Fibroblast of lung (primary cell): ENCODE results near the gene CATSPER1. TPM values are rescaled to one million over a fixed set of nuclear protein-coding genes. Genes with fewer than 3 reads are reported as not detected.

Source experiments
- DNase-seq, 2 donors: peaks; one replicate each; pipeline versions ENCODE4 v3.0.0 to v3.0.0-alpha.2; 2010; ENCODE audit warnings: low read depth in 2 of 2
- H2AFZ ChIP-seq: 2 replicates; pipeline ENCODE4 v1.5.1; 2012; ENCODE audit warnings: low read length, control low read depth, inconsistent platforms
- H3K27ac ChIP-seq: 2 replicates; pipeline ENCODE4 v1.5.1; 2011; ENCODE audit warnings: low read length, control low read depth; ENCODE audit not compliant: insufficient read depth
- H3K27me3 ChIP-seq: 2 replicates; pipeline ENCODE4 v1.5.1; 2011; ENCODE audit warnings: mild to moderate bottlenecking, low read length; ENCODE audit not compliant: control insufficient read depth, insufficient read depth
- H3K36me3 ChIP-seq: 2 replicates; pipeline ENCODE4 v1.5.1; 2011; ENCODE audit warnings: low read length; ENCODE audit not compliant: control insufficient read depth, insufficient read depth
- H3K4me1 ChIP-seq: 2 replicates; pipeline ENCODE4 v1.5.1; 2011; ENCODE audit warnings: low read length; ENCODE audit not compliant: control insufficient read depth, insufficient read depth; ENCODE audit errors: extremely low read depth
- H3K4me2 ChIP-seq: 2 replicates; pipeline ENCODE4 v1.5.1; 2011; ENCODE audit warnings: low read length, control low read depth; ENCODE audit not compliant: insufficient read depth; ENCODE audit errors: extremely low read depth
- H3K4me3 ChIP-seq, 4 experiments: fragments of 200-600 bp in 1 of 4; sonication (generic) in 1 of 4; replicated peaks in 1 of 4; 2 replicates each; pipeline ENCODE4 v1.5.1; 2011 to 2016; ENCODE audit warnings: low read length in 4 of 4, low read depth in 3 of 4, mild to moderate bottlenecking in 3 of 4, control low read depth in 2 of 4, inconsistent platforms in 1 of 4, mixed read lengths in 1 of 4; ENCODE audit not compliant: insufficient read depth in 1 of 4; ENCODE audit errors: control extremely low read depth in 1 of 4
- H3K79me2 ChIP-seq: 2 replicates; pipeline ENCODE4 v1.5.1; 2012; ENCODE audit warnings: mild to moderate bottlenecking, low read length, inconsistent platforms; ENCODE audit not compliant: control insufficient read depth, insufficient read depth
- H3K9ac ChIP-seq: 2 replicates; pipeline ENCODE4 v1.5.1; 2011; ENCODE audit warnings: mild to moderate bottlenecking, low read length, control low read depth; ENCODE audit not compliant: insufficient read depth
- H3K9me3 ChIP-seq: 2 replicates; pipeline ENCODE4 v1.5.1; 2012; ENCODE audit warnings: low read depth, low read length; ENCODE audit not compliant: control insufficient read depth, insufficient read depth
- H4K20me1 ChIP-seq: 2 replicates; pipeline ENCODE4 v1.5.1; 2011; ENCODE audit warnings: low read length; ENCODE audit not compliant: control insufficient read depth, insufficient read depth; ENCODE audit errors: extremely low read depth
- CTCF ChIP-seq, 2 donors: IDR thresholded peaks in 1 of 2; conservative IDR thresholded peaks in 1 of 2; 1 replicate in 1 of 2; 2 replicates in 1 of 2; pipeline ENCODE4 v1.5.1; 2011 to 2012; ENCODE audit warnings: low read length in 2 of 2, control low read depth in 1 of 2, inconsistent platforms in 1 of 2, low read depth in 1 of 2, mild to moderate bottlenecking in 1 of 2
- EZH2 ChIP-seq: IDR thresholded peaks from 2 replicates; pipeline ENCODE4 v1.5.1; 2012; ENCODE audit warnings: low read length, control low read depth, mild to moderate bottlenecking; ENCODE audit errors: missing control alignments
- polyA plus RNA-seq, 2 donors: library from polyadenylated mRNA; depleted of rRNA in 1 of 2; stranded (reverse) in 1 of 2; unstranded in 1 of 2; fragments of >200 nt; gene quantifications; 2 replicates each; pipeline ENCODE4 v1.2.1, GENCODE V29; 2011 to 2012; ENCODE audit warnings: missing spikeins in 1 of 2
- total RNA-seq: library from RNA; depleted of rRNA; stranded (reverse); fragments of >200 nt; gene quantifications from 2 replicates; pipeline ENCODE4 v1.2.1, GENCODE V29; 2014

CATSPER1 gene
- total and polyA plus RNA-seq, 2 donors (not counting 1 experiment from before 2014, with no cell fraction given) = not detected

GRCh38 chr11:66006134-66006890, 20.0 kb downstream of the CATSPER1 start:
- Histone ChIP-seq H3K4me2 (no peak overlapping the region), H3K36me3 (peaks cover 8% of the 10 kb centered on the region), H3K79me2 (peaks cover 21% of the 10 kb centered on the region), H3K9ac (no peak overlapping the region), H3K27ac (no peak overlapping the region), H3K27me3 (peaks cover 1% of the 10 kb centered on the region), H2AFZ (no peak overlapping the region), H3K4me1 (peaks cover 2% of the 10 kb centered on the region), H3K9me3 (no peaks in the 10 kb centered on the region), H4K20me1 (no peaks in the 10 kb centered on the region), H3K4me3 (no peak overlapping the region)
- no peak for DNase-seq
- no peak for TF ChIP-seq EZH2
- no peak for TF ChIP-seq CTCF (conservative IDR thresholded peaks at IDR 0.05 in 1 of 2, IDR thresholded peaks at IDR 0.05 in 1 of 2; ENCODE audit: low read depth in 1 of 2, low read length in 2 of 2)

GRCh38 chr11:66004186-66004585, 22.1 kb downstream of the CATSPER1 start:
- no peaks in the 10 kb centered on the region for H3K27me3 ChIP-seq
- TF ChIP-seq EZH2 (no peak), CTCF (conservative IDR thresholded peaks at IDR 0.05 in 1 of 2, IDR thresholded peaks at IDR 0.05 in 1 of 2; ENCODE audit: low read depth in 1 of 2, low read length in 2 of 2) (no peak)
- H3K4me3 ChIP-seq = no peak overlapping the region
- no peaks in the 10 kb centered on the region for H3K9me3 ChIP-seq
- no peak for DNase-seq
- peaks cover 37% of the 10 kb centered on the region for H3K79me2 ChIP-seq
- no peak overlapping the region for H3K4me2 ChIP-seq
- H3K4me1 ChIP-seq = peaks cover 2% of the 10 kb centered on the region
- H2AFZ ChIP-seq = no peak overlapping the region
- H3K9ac ChIP-seq = no peak overlapping the region
- peaks cover 15% of the 10 kb centered on the region for H3K36me3 ChIP-seq
- no peak overlapping the region for H3K27ac ChIP-seq
- no peaks in the 10 kb centered on the region for H4K20me1 ChIP-seq

GRCh38 chr11:66003291-66003690, 23.0 kb downstream of the CATSPER1 start:
- no peak for TF ChIP-seq EZH2
- TF ChIP-seq CTCF (conservative IDR thresholded peaks at IDR 0.05 in 1 of 2, IDR thresholded peaks at IDR 0.05 in 1 of 2; ENCODE audit: low read depth in 1 of 2, low read length in 2 of 2) = no peak
- Histone ChIP-seq H3K9me3 (no peaks in the 10 kb centered on the region), H4K20me1 (no peaks in the 10 kb centered on the region), H3K4me2 (peak overlapping the region; percentile 86), H3K36me3 (peaks cover 17% of the 10 kb centered on the region), H3K4me3 (peak overlapping the region; percentile 64 to 100 (median 89)), H3K27me3 (no peaks in the 10 kb centered on the region), H3K4me1 (peaks cover 2% of the 10 kb centered on the region), H3K9ac (peak overlapping the region; percentile 73), H3K27ac (peak overlapping the region; percentile 49), H3K79me2 (peaks cover 38% of the 10 kb centered on the region), H2AFZ (no peak overlapping the region)
- no peak for DNase-seq
